IPS-15b (cell line): Measurements from ENCODE around the gene PHACTR3.

Source experiments
- H3K27me3 ChIP-seq: one replicate; pipeline ENCODE4 v1.6.1; 2013; ENCODE audit warnings: low read length; ENCODE audit not compliant: control insufficient read depth, insufficient read depth
- H3K36me3 ChIP-seq: one replicate; pipeline ENCODE4 v1.6.1; 2013; ENCODE audit warnings: low read length; ENCODE audit not compliant: control insufficient read depth, insufficient read depth
- H3K4me1 ChIP-seq: one replicate; pipeline ENCODE4 v1.6.1; 2013; ENCODE audit warnings: mild to moderate bottlenecking, low read length; ENCODE audit not compliant: control insufficient read depth, insufficient read depth
- H3K4me3 ChIP-seq: one replicate; pipeline ENCODE4 v1.5.1; 2013; ENCODE audit warnings: low read depth, low read length
- H3K9ac ChIP-seq: one replicate; pipeline ENCODE4 v1.6.1; 2013; ENCODE audit warnings: low read depth, mild to moderate bottlenecking, low read length
- H3K9me3 ChIP-seq: one replicate; pipeline ENCODE4 v1.6.1; 2013; ENCODE audit warnings: mild to moderate bottlenecking, low read length; ENCODE audit not compliant: control insufficient read depth, insufficient read depth

The PHACTR3 gene

DNA sequence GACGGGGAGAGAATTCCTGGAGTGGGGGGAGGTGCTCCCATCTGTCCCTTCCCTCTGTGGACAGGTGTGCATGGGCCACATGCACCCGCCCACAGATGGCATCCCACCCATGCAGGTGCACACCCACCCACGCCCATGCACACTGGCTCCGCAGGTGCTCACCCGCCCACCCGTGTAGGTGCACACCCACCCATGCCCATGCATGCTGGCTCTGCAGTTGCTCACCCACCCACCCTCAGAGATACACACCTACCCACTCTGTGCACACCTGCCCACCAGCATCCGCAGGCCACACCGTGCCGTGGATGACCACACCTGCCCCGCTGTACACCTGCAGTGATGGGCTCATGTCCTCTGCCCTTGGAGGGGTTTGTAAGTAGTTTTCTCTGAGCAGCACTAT lies 132.0 kb downstream of the PHACTR3 start:
- no peak overlapping the region for H3K4me3 ChIP-seq
- no peaks in the 10 kb centered on the region for H3K4me1 ChIP-seq
- no peak overlapping the region for H3K9ac ChIP-seq
- H3K27me3 ChIP-seq = peaks cover 8% of the 10 kb centered on the region
- no peaks in the 10 kb centered on the region for H3K36me3 ChIP-seq
- H3K9me3 ChIP-seq = no peaks in the 10 kb centered on the region

- Histone ChIP-seq H3K9ac (no peak overlapping the region), H3K36me3 (no peaks in the 10 kb centered on the region)
Observed at GRCh38 chr20:59737073-59737666, 132.8 kb downstream of the PHACTR3 start.

DNA sequence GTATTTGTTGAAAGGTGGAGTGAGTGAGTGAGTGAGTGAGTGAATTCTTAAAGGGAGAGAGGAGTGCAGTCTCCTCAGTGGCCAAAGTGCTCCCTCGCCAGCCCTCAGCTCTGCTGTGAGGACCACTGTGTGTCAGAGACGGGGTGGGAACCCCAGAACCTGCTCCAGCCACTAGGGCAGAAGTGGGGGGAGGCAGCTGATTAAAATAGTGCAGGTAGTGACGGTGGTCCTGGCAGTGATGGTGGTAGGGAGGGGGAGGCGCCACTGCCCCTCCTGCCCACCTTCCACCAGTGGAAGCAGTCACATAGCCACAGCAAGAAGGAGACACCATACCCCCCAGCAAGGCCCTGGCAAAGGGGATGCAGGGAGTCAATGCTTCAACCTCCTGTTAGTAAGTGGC lies 133.5 kb downstream of the PHACTR3 start:
- Histone ChIP-seq H3K4me3 (no peak overlapping the region), H3K9ac (no peak overlapping the region), H3K27me3 (peaks cover 8% of the 10 kb centered on the region), H3K9me3 (no peaks in the 10 kb centered on the region), H3K4me1 (no peaks in the 10 kb centered on the region), H3K36me3 (no peaks in the 10 kb centered on the region)

More at GRCh38 chr20:59737073-59737666, 132.8 kb downstream of the PHACTR3 start:
- H3K4me1 ChIP-seq = no peaks in the 10 kb centered on the region
- peaks cover 8% of the 10 kb centered on the region for H3K27me3 ChIP-seq
- H3K4me3 ChIP-seq = no peak overlapping the region
- no peaks in the 10 kb centered on the region for H3K9me3 ChIP-seq

DNA sequence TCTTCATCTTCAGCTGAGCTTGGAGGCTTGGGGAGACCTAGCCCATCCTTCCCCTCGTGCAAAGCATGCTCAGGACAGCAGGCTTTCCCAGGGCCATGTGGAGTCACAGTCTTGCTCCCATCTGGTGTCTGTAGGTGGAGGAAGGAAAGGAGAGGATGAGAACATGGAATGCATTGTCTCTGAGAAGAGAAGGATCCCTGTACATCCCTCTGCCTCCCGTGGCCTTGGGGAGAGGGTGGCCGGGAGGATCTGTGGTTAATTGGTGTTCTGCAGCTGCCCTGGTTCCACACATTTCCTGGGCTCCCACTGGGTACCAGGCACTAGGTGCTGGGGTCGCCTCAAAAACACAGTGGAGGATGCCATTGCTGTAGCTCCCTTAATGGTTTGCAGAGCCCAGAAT lies 134.5 kb downstream of the PHACTR3 start:
- Histone ChIP-seq H3K27me3 (peaks cover 4% of the 10 kb centered on the region), H3K36me3 (no peaks in the 10 kb centered on the region), H3K4me1 (no peaks in the 10 kb centered on the region)

DNA sequence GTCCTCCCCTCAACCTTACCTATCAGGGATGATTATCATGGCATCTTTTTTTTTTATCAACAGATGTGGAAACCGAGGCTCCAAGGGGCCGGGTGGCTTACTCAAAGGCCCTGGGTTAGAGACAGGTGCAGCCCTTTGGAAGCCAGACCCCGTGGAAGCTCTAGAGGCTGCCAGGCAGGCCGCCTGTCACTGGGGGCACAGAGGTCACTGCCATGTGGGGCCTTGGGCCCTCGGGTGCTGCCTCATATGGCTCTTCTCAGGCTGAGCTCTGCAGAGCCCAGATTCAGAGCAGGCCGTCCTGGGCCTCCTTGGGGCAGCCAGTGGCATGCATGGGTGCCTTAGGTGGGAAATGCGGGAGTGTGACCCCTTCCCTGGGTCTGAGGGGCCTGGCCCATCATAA lies 136.3 kb downstream of the PHACTR3 start:
- no peak overlapping the region for H3K9ac ChIP-seq
- no peaks in the 10 kb centered on the region for H3K9me3 ChIP-seq
- peaks cover 3% of the 10 kb centered on the region for H3K27me3 ChIP-seq
- H3K4me3 ChIP-seq = no peak overlapping the region
- H3K36me3 ChIP-seq = no peaks in the 10 kb centered on the region
- no peaks in the 10 kb centered on the region for H3K4me1 ChIP-seq

More for the DNA sequence above, 134.5 kb downstream of the PHACTR3 start:
- Histone ChIP-seq H3K4me3 (no peak overlapping the region), H3K9me3 (no peaks in the 10 kb centered on the region), H3K9ac (no peak overlapping the region)

GRCh38 chr20:59741073-59741472 lies 136.7 kb downstream of the PHACTR3 start:
- Histone ChIP-seq H3K4me3 (no peak overlapping the region), H3K9me3 (no peaks in the 10 kb centered on the region), H3K4me1 (no peaks in the 10 kb centered on the region), H3K36me3 (no peaks in the 10 kb centered on the region), H3K27me3 (peaks cover 3% of the 10 kb centered on the region), H3K9ac (no peak overlapping the region)

DNA sequence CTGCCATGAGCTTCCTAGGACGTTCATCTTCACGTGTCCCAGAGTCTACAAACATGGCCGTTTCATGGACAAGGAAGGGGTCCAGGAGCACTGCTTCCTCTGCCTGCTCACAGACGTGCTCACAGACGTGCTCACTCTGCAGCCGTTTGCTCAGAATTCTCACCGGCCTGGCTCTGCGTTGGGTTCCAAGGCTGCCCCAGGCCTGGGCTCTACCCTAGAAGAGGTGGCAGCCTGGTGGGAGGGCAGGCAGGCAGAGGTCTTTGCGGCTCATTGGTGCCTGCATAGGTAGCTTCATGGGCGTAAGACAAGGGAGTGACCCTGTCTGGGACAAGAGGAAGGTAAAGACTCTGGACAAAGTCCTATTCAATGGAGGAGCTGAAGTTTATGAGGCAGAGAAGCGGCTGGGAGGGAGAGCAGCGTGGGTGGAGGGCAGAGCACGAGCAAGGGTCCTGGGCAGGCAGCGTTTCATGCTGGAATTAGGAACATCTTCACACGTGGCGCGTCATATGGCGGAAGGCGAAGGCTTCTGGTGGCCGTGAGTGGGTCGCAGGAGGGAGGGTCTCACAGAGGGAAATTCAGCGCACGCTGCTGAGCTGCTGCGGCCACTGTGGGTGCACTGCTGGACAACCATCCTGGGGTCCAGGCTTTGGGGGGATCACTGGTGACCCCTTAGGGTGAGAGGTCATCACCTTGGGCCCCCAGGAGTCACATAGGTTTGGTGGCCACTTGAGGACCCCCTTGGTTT lies 138.2 kb downstream of the PHACTR3 start:
- Histone ChIP-seq H3K9me3 (no peaks in the 10 kb centered on the region), H3K27me3 (peaks cover 3% of the 10 kb centered on the region), H3K9ac (no peak overlapping the region), H3K4me3 (no peak overlapping the region), H3K4me1 (no peaks in the 10 kb centered on the region), H3K36me3 (no peaks in the 10 kb centered on the region)

DNA sequence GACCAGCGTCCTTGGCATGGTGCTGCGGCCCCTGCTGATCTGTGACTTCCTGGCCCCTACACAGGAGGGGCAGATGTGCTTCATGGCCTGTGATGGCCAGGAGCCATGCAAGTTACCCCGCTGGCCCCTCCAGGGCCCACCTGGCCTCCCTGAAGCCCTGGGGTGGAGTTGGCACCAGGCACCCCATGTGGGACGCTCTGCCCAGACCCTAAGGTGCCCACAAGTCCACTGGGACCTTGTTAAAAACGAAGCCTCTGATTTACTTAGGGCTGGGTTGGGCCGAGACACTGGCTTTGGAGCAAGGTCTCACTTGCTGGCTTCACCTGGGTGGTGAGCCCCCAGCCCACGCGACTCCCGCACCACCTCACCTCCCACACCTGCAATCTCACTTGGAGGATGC lies 139.0 kb downstream of the PHACTR3 start:
- no peaks in the 10 kb centered on the region for H3K9me3 ChIP-seq
- no peak overlapping the region for H3K9ac ChIP-seq
- peaks cover under 1% of the 10 kb centered on the region for H3K27me3 ChIP-seq
- H3K4me1 ChIP-seq = no peaks in the 10 kb centered on the region
- H3K36me3 ChIP-seq = no peaks in the 10 kb centered on the region
- no peak overlapping the region for H3K4me3 ChIP-seq

DNA sequence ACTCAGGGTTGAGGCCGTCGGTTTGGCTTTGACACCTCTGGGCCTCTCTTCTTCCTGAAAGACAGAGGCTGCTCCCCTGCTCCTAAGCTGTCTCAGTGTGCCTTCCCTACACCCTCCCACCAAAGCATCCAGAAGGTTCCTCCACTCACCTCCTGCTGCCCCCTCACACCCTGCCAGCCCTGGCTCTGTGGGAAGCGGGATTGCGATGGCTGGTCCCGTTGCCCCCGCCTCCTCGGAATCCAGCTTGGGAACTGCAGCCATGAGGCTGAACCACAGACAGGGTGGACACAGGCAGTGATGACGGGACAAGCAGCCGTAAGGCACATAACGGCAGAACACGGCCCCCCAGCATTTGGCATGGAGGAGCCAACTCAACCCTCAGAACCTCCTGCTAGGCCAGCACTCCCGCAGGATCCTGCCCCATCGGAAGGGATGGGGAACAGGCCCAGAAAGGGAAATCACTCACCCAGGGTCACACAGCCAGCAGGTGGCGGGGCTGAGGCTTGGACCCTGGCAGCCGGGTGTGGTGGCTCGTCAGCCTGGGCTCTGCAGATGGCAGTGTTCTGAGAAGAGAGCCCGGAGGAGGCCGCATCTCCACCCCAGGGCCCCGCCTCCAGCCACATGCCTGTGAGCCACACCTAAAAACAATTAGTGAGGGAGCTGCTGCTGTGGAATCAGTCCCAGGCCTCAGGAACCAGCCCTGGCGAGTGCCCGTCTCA lies 139.6 kb downstream of the PHACTR3 start:
- Histone ChIP-seq H3K9me3 (no peaks in the 10 kb centered on the region), H3K27me3 (no peaks in the 10 kb centered on the region), H3K9ac (no peak overlapping the region), H3K4me3 (no peak overlapping the region), H3K36me3 (no peaks in the 10 kb centered on the region), H3K4me1 (no peaks in the 10 kb centered on the region)

DNA sequence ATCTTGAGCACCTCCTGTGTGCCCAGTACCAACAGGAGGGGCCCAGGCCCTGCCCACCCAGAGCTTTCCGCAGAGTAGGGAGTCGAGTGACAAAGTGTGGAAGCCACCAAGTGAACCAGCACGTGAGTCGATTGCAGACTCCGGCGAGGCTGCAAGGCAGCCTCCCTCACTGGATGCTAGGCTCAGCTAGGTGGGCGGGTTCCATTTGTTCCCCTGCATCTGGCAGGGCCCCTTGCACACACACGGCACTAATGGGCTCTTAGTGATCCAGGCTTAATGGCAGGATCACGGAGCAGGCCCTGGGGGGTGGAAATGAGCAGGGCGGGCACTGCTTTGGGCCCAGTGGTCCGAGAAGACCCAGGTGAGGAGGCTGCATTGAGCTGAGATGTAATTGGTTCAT lies 140.4 kb downstream of the PHACTR3 start:
- Histone ChIP-seq H3K27me3 (no peaks in the 10 kb centered on the region), H3K4me3 (no peak overlapping the region), H3K9ac (no peak overlapping the region), H3K36me3 (no peaks in the 10 kb centered on the region), H3K9me3 (no peaks in the 10 kb centered on the region), H3K4me1 (no peaks in the 10 kb centered on the region)

- no peak overlapping the region for H3K9ac ChIP-seq
- no peaks in the 10 kb centered on the region for H3K9me3 ChIP-seq
- no peak overlapping the region for H3K4me3 ChIP-seq
- no peaks in the 10 kb centered on the region for H3K36me3 ChIP-seq
- H3K27me3 ChIP-seq = peaks cover under 1% of the 10 kb centered on the region
- H3K4me1 ChIP-seq = no peaks in the 10 kb centered on the region
Observed at GRCh38 chr20:59745201-59745600, 140.9 kb downstream of the PHACTR3 start.

DNA sequence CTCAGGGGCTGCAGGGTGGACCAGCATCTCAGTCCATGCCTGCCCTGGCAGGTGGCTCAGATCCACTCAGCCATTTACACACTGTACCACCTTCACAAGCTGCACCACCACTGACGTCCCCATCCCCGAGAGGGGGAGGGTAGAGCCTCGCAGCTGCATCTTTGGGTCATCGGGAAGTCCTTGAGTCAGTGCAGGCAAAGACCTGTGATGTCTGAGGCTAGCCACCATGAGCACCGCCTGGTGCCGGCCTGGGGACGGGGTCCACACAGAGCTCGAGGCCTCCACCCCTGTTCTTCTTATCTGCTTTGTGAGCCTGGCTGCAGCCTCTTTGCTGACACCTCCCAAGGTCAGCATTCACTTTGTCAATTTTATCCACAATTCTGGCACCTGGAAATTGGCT lies 141.4 kb downstream of the PHACTR3 start:
- Histone ChIP-seq H3K9me3 (no peaks in the 10 kb centered on the region), H3K27me3 (peaks cover 5% of the 10 kb centered on the region), H3K4me1 (no peaks in the 10 kb centered on the region), H3K9ac (no peak overlapping the region), H3K4me3 (no peak overlapping the region), H3K36me3 (no peaks in the 10 kb centered on the region)
